Hepatocyte (in vitro differentiated cells): ENCODE measurements around the gene SIRPD.

Source experiments
- CTCF ChIP-seq: fragments of 200-600 bp; sonication (generic); IDR thresholded peaks from 2 replicates; pipeline ENCODE4 v1.5.1; 2016; ENCODE audit warnings: antibody characterized with exemption, mild to moderate bottlenecking; ENCODE audit not compliant: poor library complexity
- EZH2 ChIP-seq: fragments of 200-600 bp; sonication (generic); IDR thresholded peaks from 2 replicates; pipeline ENCODE4 v1.6.1; 2016; ENCODE audit warnings: antibody characterized with exemption, mild to moderate bottlenecking, borderline replicate concordance
- EZH2phosphoT487 ChIP-seq: fragments of 200-600 bp; sonication (generic); IDR thresholded peaks from one replicate; pipeline ENCODE4 v1.6.1; 2018; ENCODE audit warnings: antibody characterized with exemption, mild to moderate bottlenecking, low read depth, moderate library complexity; ENCODE audit not compliant: unreplicated experiment, severe bottlenecking

- no peak for TF ChIP-seq EZH2
- TF ChIP-seq CTCF: no peak
- TF ChIP-seq EZH2phosphoT487: no peak
These were observed 30.6 kb downstream of the SIRPD start for GRCh38 chr20:1526896-1527295.
